Natural killer cell (primary cell): Measurements from ENCODE around the gene GPR25. TPM values are rescaled to one million over a fixed set of nuclear protein-coding genes. Genes with fewer than 3 reads are reported as not detected.

ENCODE experiments used
- ATAC-seq, 3 donors: fragments of 150-1000 bp in 2 of 3; fragments of 200-7000 bp in 1 of 3; cut with Tn5 transposase; 1 replicate in 1 of 3; 2 replicates in 2 of 3; pipeline ENCODE4 v1.10.0; 2021; ENCODE audit warnings: mild to moderate bottlenecking in 2 of 3, moderate library complexity in 2 of 3
- DNase-seq, 2 donors: peaks; one replicate each; pipeline versions ENCODE4 v3.0.0 to v3.0.0-alpha.2; 2013 to 2021; ENCODE audit warnings: mixed read lengths in 1 of 2
- H3K27ac ChIP-seq: one replicate; pipeline ENCODE4 v1.5.1; 2013; ENCODE audit warnings: mild to moderate bottlenecking, low read length
- H3K27me3 ChIP-seq: one replicate; pipeline ENCODE4 v1.6.1; 2013; ENCODE audit warnings: low read length; ENCODE audit not compliant: control insufficient read depth, insufficient read depth
- H3K36me3 ChIP-seq: one replicate; pipeline ENCODE4 v1.6.1; 2013; ENCODE audit warnings: low read length; ENCODE audit not compliant: control insufficient read depth, insufficient read depth
- H3K4me1 ChIP-seq: one replicate; pipeline ENCODE4 v1.6.1; 2013; ENCODE audit warnings: low read length; ENCODE audit not compliant: control insufficient read depth, insufficient read depth
- H3K4me3 ChIP-seq: one replicate; pipeline ENCODE4 v1.5.1; 2013; ENCODE audit warnings: low read length
- H3K9me3 ChIP-seq: one replicate; pipeline ENCODE4 v1.6.1; 2013; ENCODE audit warnings: low read length; ENCODE audit not compliant: control insufficient read depth, insufficient read depth
- H3K27ac Mint-ChIP-seq, 2 donors: one replicate each; pipeline ENCODE4 v1.8.0; 2022; ENCODE audit warnings: mild to moderate bottlenecking in 2 of 2, mixed read lengths in 2 of 2, moderate library complexity in 1 of 2
- H3K27me3 Mint-ChIP-seq, 2 donors: one replicate each; pipeline ENCODE4 v1.8.0; 2022; ENCODE audit warnings: low read depth in 2 of 2, mixed read lengths in 2 of 2
- H3K36me3 Mint-ChIP-seq: one replicate; pipeline ENCODE4 v1.8.0; 2022; ENCODE audit warnings: mixed read lengths
- H3K4me1 Mint-ChIP-seq, 2 donors: one replicate each; pipeline ENCODE4 v1.8.0; 2022; ENCODE audit warnings: mixed read lengths in 2 of 2
- H3K4me3 Mint-ChIP-seq: one replicate; pipeline ENCODE4 v1.8.0; 2022; ENCODE audit warnings: mild to moderate bottlenecking, moderate library complexity, mixed read lengths
- H3K9me3 Mint-ChIP-seq, 2 donors: one replicate each; pipeline ENCODE4 v1.8.0; 2022; ENCODE audit warnings: mixed read lengths in 2 of 2
- CTCF ChIP-seq: fragments of 200-600 bp; IDR thresholded peaks from one replicate; pipeline ENCODE4 v1.8.0; 2022; ENCODE audit warnings: antibody characterized with exemption
- WGBS: methylation state at CpG from one replicate; pipeline ENCODE4 v1.1.7; 2013; ENCODE audit warnings: missing lambda C conversion rate; ENCODE audit not compliant: insufficient coverage; 5-methylcytosine and 5-hydroxymethylcytosine counted together
- intact Hi-C: fragments of 100-400 bp; cut with micrococcal nuclease; formaldehyde crosslinking; loops from one replicate; pipeline ENCODE4 v1.14.2; 2022
- total RNA-seq, 4 donors: library from RNA; stranded (reverse); fragments of 120-200 nt in 1 of 4; gene quantifications; one replicate each; pipeline versions ENCODE4 v1.2.3 to v1.2.4, GENCODE V29; 2013 to 2022

The GPR25 gene
- total RNA-seq, 3 donors from 2014 or later (not counting 1 experiment from before 2014, with no cell fraction given): 2.1 to 9.4 (median 2.7) TPM

GRCh38 chr1:200836213-200836612 is 36.6 kb upstream of the GPR25 start:
- Mint-ChIP-seq H3K4me1 (no peaks in the 10 kb centered on the region), H3K9me3 (no peaks in the 10 kb centered on the region), H3K27me3 (peaks cover 0 to 9% of the 10 kb centered on the region in 2 donors), H3K27ac (no peak overlapping the region), H3K4me3 (no peak overlapping the region), H3K36me3 (no peaks in the 10 kb centered on the region)
- Histone ChIP-seq H3K36me3 (no peaks in the 10 kb centered on the region), H3K27me3 (no peaks in the 10 kb centered on the region), H3K4me3 (no peak overlapping the region), H3K4me1 (no peaks in the 10 kb centered on the region), H3K27ac (no peak overlapping the region), H3K9me3 (no peaks in the 10 kb centered on the region)
- ATAC-seq (no peak), DNase-seq (no peak)
- WGBS: 90% methylated on average over 2 of the region's 3 CpGs
- no peak for TF ChIP-seq CTCF
- intact Hi-C loops: no loop called here

- no CpG with 5 or more reads among the region's 2 CpGs for WGBS
- no peaks in the 10 kb centered on the region for H3K9me3 ChIP-seq
- no peaks in the 10 kb centered on the region for H3K36me3 ChIP-seq
- Mint-ChIP-seq H3K27me3 (no peaks in the 10 kb centered on the region), H3K4me3 (no peak overlapping the region), H3K9me3 (no peaks in the 10 kb centered on the region), H3K27ac (no peak overlapping the region), H3K36me3 (no peaks in the 10 kb centered on the region), H3K4me1 (no peaks in the 10 kb centered on the region)
- TF ChIP-seq CTCF: peak; percentile 22
- no peak for ATAC-seq
- H3K27me3 ChIP-seq: no peaks in the 10 kb centered on the region
- H3K4me1 ChIP-seq: no peaks in the 10 kb centered on the region
- DNase-seq: peak in 1 of 2 donors; percentile 6
- intact Hi-C loops: no loop called here
- no peak overlapping the region for H3K4me3 ChIP-seq
- no peak overlapping the region for H3K27ac ChIP-seq
Measured at GRCh38 chr1:200837931-200838571, 34.7 kb upstream of the GPR25 start.

- 97% methylated on average over 3 of the region's 3 CpGs for WGBS
- Mint-ChIP-seq H3K27me3 (no peaks in the 10 kb centered on the region), H3K36me3 (no peaks in the 10 kb centered on the region), H3K27ac (no peak overlapping the region), H3K4me1 (no peaks in the 10 kb centered on the region), H3K4me3 (no peak overlapping the region), H3K9me3 (no peaks in the 10 kb centered on the region)
- intact Hi-C loops: no loop called here
- Histone ChIP-seq H3K4me1 (no peaks in the 10 kb centered on the region), H3K4me3 (no peak overlapping the region), H3K36me3 (no peaks in the 10 kb centered on the region), H3K27ac (no peak overlapping the region), H3K27me3 (no peaks in the 10 kb centered on the region), H3K9me3 (no peaks in the 10 kb centered on the region)
- DNase-seq: no peak
- no peak for ATAC-seq
- no peak for TF ChIP-seq CTCF
Measured at GRCh38 chr1:200838676-200839445, 33.9 kb upstream of the GPR25 start.
